Keratinocyte (primary cell): ENCODE measurements around the gene MAGI1.

Experiments
- EZH2 ChIP-seq: IDR thresholded peaks from one replicate; pipeline ENCODE4 v1.6.1; 2012; ENCODE audit warnings: inconsistent platforms, mild to moderate bottlenecking, low read length, moderate library complexity
- TF ChIP-seq, protein P1 (sequence below), 3 experiments: IDR thresholded peaks in 1 of 3; conservative IDR thresholded peaks in 1 of 3; optimal IDR thresholded peaks in 1 of 3; 2 replicates in 2 of 3; 3 replicates in 1 of 3; pipeline versions ENCODE3 to v1.5.1; 2011; ENCODE audit warnings: low read length in 3 of 3, mild to moderate bottlenecking in 3 of 3, moderate library complexity in 2 of 3, control low read depth in 1 of 3, inconsistent platforms in 1 of 3; ENCODE audit not compliant: insufficient read depth in 2 of 3; ENCODE audit errors: extremely low read depth in 1 of 3

DNA sequence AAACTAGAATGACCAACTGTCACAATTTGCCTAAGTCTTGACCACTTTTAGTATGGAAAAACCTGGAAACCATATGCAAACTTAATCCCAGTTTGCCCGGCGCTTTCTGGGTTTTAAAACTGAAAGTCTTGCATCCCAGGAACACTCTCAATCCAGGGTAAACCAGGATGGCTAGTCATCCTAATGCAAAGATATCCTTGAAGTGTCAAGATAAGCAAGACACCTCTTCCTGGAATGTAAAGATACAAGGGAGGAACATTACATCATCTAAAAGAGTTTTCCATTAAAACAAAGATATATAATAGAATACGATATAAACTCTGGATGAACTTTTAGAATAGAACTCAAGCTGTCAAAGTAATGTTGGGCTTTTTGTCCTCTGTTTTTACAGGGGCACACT lies 188.5 kb downstream of the MAGI1 start:
- TF ChIP-seq, protein P1, sequence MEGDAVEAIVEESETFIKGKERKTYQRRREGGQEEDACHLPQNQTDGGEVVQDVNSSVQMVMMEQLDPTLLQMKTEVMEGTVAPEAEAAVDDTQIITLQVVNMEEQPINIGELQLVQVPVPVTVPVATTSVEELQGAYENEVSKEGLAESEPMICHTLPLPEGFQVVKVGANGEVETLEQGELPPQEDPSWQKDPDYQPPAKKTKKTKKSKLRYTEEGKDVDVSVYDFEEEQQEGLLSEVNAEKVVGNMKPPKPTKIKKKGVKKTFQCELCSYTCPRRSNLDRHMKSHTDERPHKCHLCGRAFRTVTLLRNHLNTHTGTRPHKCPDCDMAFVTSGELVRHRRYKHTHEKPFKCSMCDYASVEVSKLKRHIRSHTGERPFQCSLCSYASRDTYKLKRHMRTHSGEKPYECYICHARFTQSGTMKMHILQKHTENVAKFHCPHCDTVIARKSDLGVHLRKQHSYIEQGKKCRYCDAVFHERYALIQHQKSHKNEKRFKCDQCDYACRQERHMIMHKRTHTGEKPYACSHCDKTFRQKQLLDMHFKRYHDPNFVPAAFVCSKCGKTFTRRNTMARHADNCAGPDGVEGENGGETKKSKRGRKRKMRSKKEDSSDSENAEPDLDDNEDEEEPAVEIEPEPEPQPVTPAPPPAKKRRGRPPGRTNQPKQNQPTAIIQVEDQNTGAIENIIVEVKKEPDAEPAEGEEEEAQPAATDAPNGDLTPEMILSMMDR (optimal IDR thresholded peaks at IDR 0.05 in 1 of 3, IDR thresholded peaks at IDR 0.05 in 1 of 3, conservative IDR thresholded peaks at IDR 0.05 in 1 of 3; ENCODE audit: extremely low read depth in 1 of 3, insufficient read depth in 2 of 3, low read length in 3 of 3), result no peak
- TF ChIP-seq EZH2, result no peak
